WI38 (cell line): Measurements from ENCODE around the gene MICAL2.
A peak's percentile ranks its signal among the peaks of the same experiment; 100 is the strongest.

Experiments used
- H3K4me3 ChIP-seq: 2 replicates; pipeline ENCODE4 v1.5.1; 2011; ENCODE audit warnings: low read depth, mild to moderate bottlenecking, control low read depth, low read length
- CTCF ChIP-seq: IDR thresholded peaks from 2 replicates; pipeline ENCODE4 v1.5.1; 2012; ENCODE audit warnings: low read depth, mild to moderate bottlenecking, control low read depth, low read length

Gene MICAL2

DNA sequence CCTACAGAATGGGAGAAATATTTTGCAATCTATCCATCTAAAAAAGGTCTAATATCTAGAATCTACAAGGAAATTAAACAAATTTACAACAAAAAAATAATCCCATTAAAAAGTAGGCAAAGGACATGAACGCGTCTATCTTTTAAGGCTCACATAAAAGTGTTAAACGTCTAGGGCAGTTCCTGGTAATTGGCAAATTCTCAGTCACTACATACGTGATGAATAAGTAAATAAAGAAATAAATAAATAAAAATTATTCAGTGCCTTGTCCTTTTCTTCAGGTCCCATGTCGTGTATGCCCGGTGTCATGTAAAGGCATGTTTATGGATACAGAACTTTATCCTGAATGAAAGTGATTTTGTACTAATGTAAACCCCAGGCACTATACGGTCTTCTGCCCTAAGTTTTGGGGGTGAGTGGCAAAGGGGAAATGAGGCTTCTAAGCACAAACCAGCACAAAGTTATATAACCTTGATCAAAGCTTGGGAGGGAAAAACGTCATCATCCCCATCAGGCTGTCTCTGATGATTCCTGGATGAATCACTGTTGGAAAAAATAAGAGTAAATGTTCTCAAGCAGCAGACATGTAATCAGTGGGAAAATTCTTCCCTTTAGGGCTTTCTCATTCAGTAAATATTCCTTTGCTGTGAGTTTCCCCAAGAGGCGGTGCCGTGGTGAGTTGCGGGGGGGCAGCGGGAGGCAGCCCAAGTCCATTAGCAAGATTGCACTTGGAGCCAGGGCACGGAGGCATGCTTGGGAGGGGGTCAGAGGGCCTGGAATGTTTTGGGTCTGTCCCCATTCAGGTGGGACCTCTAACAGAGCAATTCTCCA, 30.4 kb upstream of the MICAL2 start:
- no peak for TF ChIP-seq CTCF

GRCh38 chr11:12083380-12083779, 27.0 kb upstream of the MICAL2 start:
- no peak overlapping the region for H3K4me3 ChIP-seq
- no peak for TF ChIP-seq CTCF

More for the DNA sequence above, 30.4 kb upstream of the MICAL2 start:
- H3K4me3 ChIP-seq = no peak overlapping the region

DNA sequence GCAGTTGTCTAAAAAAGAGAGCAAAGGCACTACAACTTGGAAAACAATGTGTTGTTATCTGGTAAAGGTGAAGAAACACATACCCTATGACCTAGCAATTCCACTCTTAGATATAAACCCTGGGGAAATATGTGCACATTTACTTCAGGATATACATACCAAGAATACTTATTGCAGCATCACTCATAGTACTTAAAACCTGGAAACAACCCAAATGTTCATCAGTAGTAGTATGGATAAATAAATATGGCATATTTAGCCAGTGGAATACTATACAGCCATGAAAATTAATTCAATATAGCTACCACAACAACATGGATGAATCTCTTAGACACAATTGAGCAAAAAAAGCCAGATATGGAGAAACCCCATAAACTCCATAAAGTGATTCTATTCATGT, 26.1 kb upstream of the MICAL2 start:
- TF ChIP-seq CTCF = no peak
- H3K4me3 ChIP-seq = no peak overlapping the region

DNA sequence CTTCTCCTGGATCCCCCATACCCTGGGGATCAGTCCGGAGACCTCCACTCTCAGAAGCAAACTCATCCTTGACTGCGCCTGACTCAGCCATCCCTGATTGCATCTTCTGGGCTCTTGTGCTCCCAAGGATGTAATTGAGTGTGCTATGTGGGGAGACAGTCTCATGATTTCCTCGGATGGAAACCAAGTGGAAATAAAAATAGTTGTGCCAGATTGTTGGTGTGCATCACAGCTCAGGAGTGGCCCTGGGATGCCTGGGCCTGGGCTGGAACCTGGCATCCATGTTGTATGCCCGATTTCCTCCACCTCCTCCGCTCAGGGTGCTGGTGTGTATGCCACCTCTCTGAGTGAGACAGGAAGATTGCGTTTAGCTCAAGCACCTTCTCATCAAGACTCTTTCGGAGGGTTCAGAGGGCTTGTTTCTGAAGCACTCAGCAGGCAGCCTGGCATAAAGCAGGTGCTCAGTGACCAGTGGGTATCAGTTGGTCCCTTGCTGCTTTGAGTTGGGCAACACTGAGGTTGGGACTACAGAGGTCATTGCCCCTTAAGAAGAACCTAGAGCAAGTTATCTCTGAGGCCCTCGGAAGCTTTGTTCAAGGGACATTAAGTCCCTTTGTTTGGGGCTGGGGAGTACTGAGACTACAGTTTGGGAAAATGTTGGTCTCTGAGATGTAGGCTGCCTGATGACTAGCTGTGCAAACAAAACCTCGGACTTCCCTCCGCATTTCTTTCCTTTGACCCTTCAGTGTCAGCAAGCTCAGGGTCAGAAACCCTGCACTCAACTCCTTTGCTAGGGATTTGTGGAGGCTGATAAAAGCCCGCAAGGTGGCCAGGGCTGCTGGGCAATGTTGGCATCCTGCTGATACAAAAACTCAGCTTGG, 24.8 kb upstream of the MICAL2 start:
- TF ChIP-seq CTCF = no peak

DNA sequence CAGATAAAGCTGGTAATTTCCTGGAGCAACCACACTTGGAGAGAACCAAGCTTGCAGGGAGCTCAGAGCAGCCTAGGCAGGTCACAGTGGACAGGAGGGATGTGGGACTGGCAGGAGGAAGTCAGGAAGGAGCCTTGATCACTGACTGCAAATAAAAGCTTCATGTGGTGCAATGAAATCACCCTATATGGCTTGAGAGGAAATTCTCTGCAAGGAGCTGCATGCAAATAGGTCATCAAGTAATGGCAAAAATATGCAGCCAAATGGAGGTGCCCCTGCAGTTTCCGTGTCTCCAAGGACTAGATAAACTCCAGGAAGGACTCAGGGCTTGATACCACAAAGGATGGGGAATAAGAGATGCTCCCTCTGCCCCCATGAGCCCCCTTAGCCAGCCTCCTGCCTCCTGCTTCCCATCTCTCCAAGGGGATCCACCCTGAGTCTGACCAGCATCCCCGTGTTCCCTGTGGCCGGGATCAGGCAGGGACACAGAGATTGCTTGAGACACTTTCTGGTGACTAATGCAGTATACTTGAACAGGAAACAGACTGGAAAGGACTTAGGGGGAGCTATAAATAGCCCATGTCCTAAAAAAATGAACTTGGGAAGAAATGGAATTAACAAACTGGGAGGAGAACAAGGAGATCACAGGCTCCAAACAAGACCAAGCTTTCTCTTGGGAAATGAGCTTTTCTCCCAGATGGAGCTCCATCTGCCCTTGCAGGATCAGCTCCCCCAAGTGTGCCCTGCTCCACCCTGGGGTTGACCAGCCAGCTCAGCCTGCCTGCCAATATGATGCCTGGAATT, 23.9 kb upstream of the MICAL2 start:
- peak overlapping the region; percentile 58 for H3K4me3 ChIP-seq
- no peak for TF ChIP-seq CTCF

More for the DNA sequence above, 24.8 kb upstream of the MICAL2 start:
- peak overlapping the region; percentile 58 for H3K4me3 ChIP-seq

- no peak for TF ChIP-seq CTCF
- H3K4me3 ChIP-seq = peak overlapping the region; percentile 58
Measured at GRCh38 chr11:12087075-12088004, 23.1 kb upstream of the MICAL2 start.
